HepG2 (cell line): ENCODE results near the gene ATP11A. TPM values are rescaled to one million over a fixed set of nuclear protein-coding genes. Genes with fewer than 3 reads are reported as not detected.

Experiments
- ARNT ChIP-seq: fragments of 450-650 bp; IDR thresholded peaks from 2 replicates; pipeline ENCODE4 v1.6.1; 2017
- ATF7 ChIP-seq, 2 experiments: fragments of 450-650 bp in 1 of 2; sonication (generic) in 1 of 2; formaldehyde crosslinking in 1 of 2; IDR thresholded peaks; 2 replicates each; pipeline versions ENCODE4 v1.4.0 to v1.6.1; 2016 to 2020; ENCODE audit warnings: antibody characterized with exemption in 1 of 2, mild to moderate bottlenecking in 1 of 2, missing genetic modification reagents in 1 of 2
- GLMP ChIP-seq: sonication (generic); formaldehyde crosslinking; IDR thresholded peaks from 2 replicates; pipeline ENCODE4 v1.9.0; 2021; ENCODE audit warnings: missing genetic modification reagents, mild to moderate bottlenecking, borderline replicate concordance
- HMGA1 ChIP-seq: sonication (generic); formaldehyde crosslinking; conservative IDR thresholded peaks from 2 replicates; pipeline ENCODE4 v1.4.0; 2020; ENCODE audit warnings: missing genetic modification reagents
- KDM5B ChIP-seq: sonication (generic); formaldehyde crosslinking; IDR thresholded peaks from 2 replicates; pipeline ENCODE4 v1.4.0; 2020; ENCODE audit warnings: missing genetic modification reagents, mild to moderate bottlenecking, borderline replicate concordance
- MEF2D ChIP-seq: sonication (generic); formaldehyde crosslinking; IDR thresholded peaks from 2 replicates; pipeline ENCODE4 v1.5.1; 2020; ENCODE audit warnings: mild to moderate bottlenecking, missing genetic modification reagents
- SOX5 ChIP-seq: IDR thresholded peaks from 2 replicates; pipeline ENCODE4 v1.6.1; 2016; ENCODE audit warnings: borderline replicate concordance
- ZBTB10 ChIP-seq: sonication (generic); formaldehyde crosslinking; IDR thresholded peaks from 2 replicates; pipeline ENCODE4 v1.4.0; 2020; ENCODE audit warnings: missing genetic modification reagents, borderline replicate concordance
- ZBTB2 ChIP-seq: sonication (generic); formaldehyde crosslinking; IDR thresholded peaks from 2 replicates; pipeline ENCODE4 v1.8.0; 2022; ENCODE audit warnings: low read depth, missing genetic modification reagents
- ZBTB33 ChIP-seq: sonication (generic); formaldehyde crosslinking; IDR thresholded peaks from 2 replicates; pipeline ENCODE4 v1.4.0; 2020; ENCODE audit warnings: missing genetic modification reagents
- ZNF275 ChIP-seq: sonication (generic); formaldehyde crosslinking; IDR thresholded peaks from 2 replicates; pipeline ENCODE4 v1.8.0; 2022; ENCODE audit warnings: missing genetic modification reagents, mild to moderate bottlenecking, inconsistent platforms, borderline replicate concordance
- ZNF337 ChIP-seq: sonication (generic); formaldehyde crosslinking; IDR thresholded peaks from 2 replicates; pipeline ENCODE4 v1.5.1; 2020; ENCODE audit warnings: missing genetic modification reagents, low read depth, mild to moderate bottlenecking, borderline replicate concordance
- ZNF564 ChIP-seq: sonication (generic); formaldehyde crosslinking; IDR thresholded peaks from 2 replicates; pipeline ENCODE4 v1.8.1; 2023; ENCODE audit warnings: mild to moderate bottlenecking, missing genetic modification reagents
- ZNF619 ChIP-seq: sonication (generic); formaldehyde crosslinking; IDR thresholded peaks from 2 replicates; pipeline ENCODE4 v1.4.0; 2020; ENCODE audit warnings: mild to moderate bottlenecking, missing genetic modification reagents
- ZNF710 ChIP-seq: sonication (generic); formaldehyde crosslinking; IDR thresholded peaks from 2 replicates; pipeline ENCODE4 v1.5.0; 2020; ENCODE audit warnings: mild to moderate bottlenecking, missing genetic modification reagents, borderline replicate concordance
- ZNF777 ChIP-seq: sonication (generic); formaldehyde crosslinking; IDR thresholded peaks from 2 replicates; pipeline ENCODE4 v1.4.0; 2020; ENCODE audit warnings: missing genetic modification reagents
- ZNF781 ChIP-seq: sonication (generic); formaldehyde crosslinking; IDR thresholded peaks from 2 replicates; pipeline ENCODE4 v1.5.1; 2020; ENCODE audit warnings: borderline replicate concordance, mild to moderate bottlenecking, missing genetic modification reagents; ENCODE audit errors: not compliant biosample characterization
- polyA plus RNA-seq, 8 experiments: library from polyadenylated mRNA; depleted of rRNA in 3 of 8; stranded (reverse) in 7 of 8; unstranded in 1 of 8; fragments of >200 nt; fragmentation: Illumina TruSeq in 4 of 8; extraction: Trizol in 4 of 8; gene quantifications; 2 replicates each; pipeline versions ENCODE4 v1.2.1 to v1.2.3, GENCODE V29; 2011 to 2016; ENCODE audit warnings: low read depth in 4 of 8, missing spikeins in 1 of 8, mixed read lengths in 1 of 8; ENCODE audit not compliant: insufficient read depth in 1 of 8
- total RNA-seq, 5 experiments: library from RNA; depleted of rRNA; stranded (reverse); fragments of >200 nt; fragmentation: Illumina TruSeq; extraction: Trizol; gene quantifications; 2 replicates each; pipeline ENCODE4 v1.2.3, GENCODE V29; 2016; ENCODE audit warnings: low read depth in 1 of 5

ATP11A gene
- total and polyA plus RNA-seq, 2 of the 13 experiments (the other 11 are each of a cell fraction or from before 2014, with no cell fraction given) = 18.4 to 20.1 TPM

GRCh38 chr13:112928972-112929782 is 239.3 kb downstream of the ATP11A start (continued):
- TF ChIP-seq ZBTB2 (no peak), ZBTB33 (0 out of 2 replicates have a peak, but pooled peaks have one; percentile 14), ZNF710 (CRISPR knock-in tag) (no peak; the same call in 1 of the 2 replicates), ZNF564 (CRISPR knock-in tag) (no peak), ZNF619 (CRISPR knock-in tag) (peak; percentile 56; the same call in 1 of the 2 replicates), GLMP (CRISPR knock-in tag) (no peak), ZBTB10 (CRISPR knock-in tag) (no peak), SOX5 (peak; percentile 59; the same call in 1 of the 2 replicates), HMGA1 (CRISPR knock-in tag) (no peak), ZNF275 (no peak), ZNF781 (CRISPR knock-in tag) (no peak), MEF2D (0 out of 2 replicates have a peak, but pooled peaks have one; percentile 18), ZNF777 (CRISPR knock-in tag) (no peak), ATF7 (IDR thresholded peaks at IDR 0.05) (no peak), ATF7 (CRISPR knock-in tag; IDR thresholded peaks at IDR 0.05) (peak; percentile 32; the same call in 1 of the 2 replicates), ZNF337 (no peak), KDM5B (CRISPR knock-in tag) (no peak), ARNT (no peak)
